IMR-90 (cell line): ENCODE results near the gene SPATA9. TPM values are rescaled to one million over a fixed set of nuclear protein-coding genes. Genes with fewer than 3 reads are reported as not detected.
A peak's percentile ranks its signal among the peaks of the same experiment; 100 is the strongest.

Experiments used
- ATAC-seq: fragments of 200-7000 bp; cut with Tn5 transposase; 2 replicates; pipeline ENCODE4 v1.9.1; 2020; ENCODE audit warnings: low read depth, mild to moderate bottlenecking, moderate library complexity
- BruUV-seq: library from RNA; stranded (reverse); fragments of 400-500 nt; replicated peaks from 2 replicates; lab custom pipeline; 2021; lab: Mats Ljungman, UMichigan
- CTCF ChIA-PET: fragments of 300-600 bp; formaldehyde crosslinking; extraction: SDS; loops from one replicate; lab custom pipeline; 2021; ENCODE audit warnings: antibody characterized with exemption; lab: Yijun Ruan, JAX
- POLR2A ChIA-PET: fragments of 300-600 bp; sonication (Branson Sonifier 250); formaldehyde crosslinking; loops from one replicate; lab custom pipeline; 2022; ENCODE audit warnings: antibody characterized with exemption; ENCODE audit not compliant: unreplicated experiment; lab: Charles Lee
- DNase-seq: peaks from one replicate; pipeline ENCODE4 v3.0.0; 2013
- H2AFZ ChIP-seq: replicated peaks from 2 replicates; pipeline ENCODE3; 2013; ENCODE audit warnings: low read length, mild to moderate bottlenecking; ENCODE audit not compliant: poor library complexity
- H2AK5ac ChIP-seq: 2 replicates; pipeline ENCODE4 v1.6.1; 2013; ENCODE audit warnings: low read depth, low read length, inconsistent platforms
- H2AK9ac ChIP-seq: replicated peaks from 2 replicates; pipeline ENCODE3; 2013; ENCODE audit warnings: mild to moderate bottlenecking, low read depth, low read length, moderate library complexity; ENCODE audit not compliant: poor library complexity
- H2BK120ac ChIP-seq: 2 replicates; pipeline ENCODE4 v1.6.1; 2013; ENCODE audit warnings: low read depth, low read length, inconsistent platforms
- H2BK15ac ChIP-seq: 3 replicates; pipeline ENCODE4 v1.6.1; 2013; ENCODE audit warnings: low read depth, low read length, inconsistent platforms
- H2BK20ac ChIP-seq: 2 replicates; pipeline ENCODE4 v1.6.1; 2013; ENCODE audit warnings: low read depth, mild to moderate bottlenecking, inconsistent platforms, low read length, moderate library complexity
- H2BK5ac ChIP-seq: 2 replicates; pipeline ENCODE4 v1.6.1; 2013; ENCODE audit warnings: mild to moderate bottlenecking, low read depth, low read length, inconsistent platforms; ENCODE audit not compliant: poor library complexity, severe bottlenecking
- H3K14ac ChIP-seq: replicated peaks from 2 replicates; pipeline ENCODE4 v1.6.1; 2013; ENCODE audit warnings: low read depth, low read length, inconsistent platforms
- H3K18ac ChIP-seq: 2 replicates; pipeline ENCODE4 v1.6.1; 2013; ENCODE audit warnings: low read depth, low read length, control low read depth
- H3K23ac ChIP-seq: 2 replicates; pipeline ENCODE4 v1.6.1; 2013; ENCODE audit warnings: low read depth, low read length, inconsistent platforms
- H3K27ac ChIP-seq: 2 replicates; pipeline ENCODE4 v1.5.1; 2013; ENCODE audit warnings: mild to moderate bottlenecking, control low read depth, low read length; ENCODE audit not compliant: insufficient read depth
- H3K27me3 ChIP-seq: 2 replicates; pipeline ENCODE4 v1.6.1; 2013; ENCODE audit warnings: low read length; ENCODE audit not compliant: control insufficient read depth, insufficient read depth
- H3K36me3 ChIP-seq: 2 replicates; pipeline ENCODE4 v1.6.1; 2013; ENCODE audit warnings: low read length, mixed read lengths; ENCODE audit not compliant: control insufficient read depth, insufficient read depth
- H3K4ac ChIP-seq: 2 replicates; pipeline ENCODE4 v1.6.1; 2013; ENCODE audit warnings: low read depth, low read length, inconsistent platforms
- H3K4me1 ChIP-seq: 2 replicates; pipeline ENCODE4 v1.6.1; 2013; ENCODE audit warnings: low read length, mixed read lengths; ENCODE audit not compliant: control insufficient read depth, insufficient read depth
- H3K4me2 ChIP-seq: 2 replicates; pipeline ENCODE4 v1.6.1; 2013; ENCODE audit warnings: low read depth, mild to moderate bottlenecking, control low read depth, low read length, moderate library complexity
- H3K4me3 ChIP-seq: 2 replicates; pipeline ENCODE4 v1.5.1; 2013; ENCODE audit warnings: low read depth, mild to moderate bottlenecking, control low read depth, low read length, moderate library complexity; ENCODE audit not compliant: insufficient read depth
- H3K56ac ChIP-seq: 2 replicates; pipeline ENCODE4 v1.6.1; 2013; ENCODE audit warnings: low read length, inconsistent platforms; ENCODE audit not compliant: insufficient read depth; ENCODE audit errors: extremely low read depth
- H3K79me1 ChIP-seq, 2 experiments: 2 replicates each; pipeline ENCODE4 v1.6.1; 2013; ENCODE audit warnings: low read length in 2 of 2, inconsistent platforms in 1 of 2, low read depth in 1 of 2
- H3K9ac ChIP-seq: 2 replicates; pipeline ENCODE4 v1.6.1; 2013; ENCODE audit warnings: low read depth, low read length, control low read depth
- H3K9me1 ChIP-seq: 2 replicates; pipeline ENCODE4 v1.6.1; 2013; ENCODE audit warnings: low read length, inconsistent platforms; ENCODE audit not compliant: insufficient read depth
- H3K9me3 ChIP-seq: 2 replicates; pipeline ENCODE4 v1.6.1; 2013; ENCODE audit warnings: low read length; ENCODE audit not compliant: control insufficient read depth, insufficient read depth
- H4K20me1 ChIP-seq: 2 replicates; pipeline ENCODE4 v1.6.1; 2013; ENCODE audit warnings: low read length, inconsistent platforms; ENCODE audit not compliant: insufficient read depth
- H4K5ac ChIP-seq: 2 replicates; pipeline ENCODE4 v1.6.1; 2013; ENCODE audit warnings: mild to moderate bottlenecking, low read depth, low read length, control low read depth
- H4K8ac ChIP-seq, 2 experiments: 2 replicates each; pipeline ENCODE4 v1.6.1; 2013; ENCODE audit warnings: low read depth in 2 of 2, low read length in 2 of 2, control low read depth in 1 of 2, inconsistent platforms in 1 of 2
- H4K91ac ChIP-seq: 2 replicates; pipeline ENCODE4 v1.6.1; 2013; ENCODE audit warnings: low read depth, low read length, inconsistent platforms; ENCODE audit not compliant: insufficient read depth
- CEBPB ChIP-seq: IDR thresholded peaks from 2 replicates; pipeline ENCODE4 v1.6.1; 2012; ENCODE audit warnings: low read depth, low read length, improper control_type of control experiment
- ELK1 ChIP-seq: fragments of 150-350 bp; IDR thresholded peaks from 2 replicates; pipeline ENCODE4 v1.6.1; 2016; ENCODE audit warnings: low read depth, mild to moderate bottlenecking, low read length, moderate library complexity, borderline replicate concordance
- FOS ChIP-seq: fragments of 150-350 bp; IDR thresholded peaks from 2 replicates; pipeline ENCODE4 v1.6.1; 2016; ENCODE audit warnings: low read depth, low read length
- MAFK ChIP-seq: IDR thresholded peaks from 2 replicates; pipeline ENCODE4 v1.6.1; 2012; ENCODE audit warnings: low read depth, low read length, improper control_type of control experiment
- MAZ ChIP-seq: IDR thresholded peaks from 2 replicates; pipeline ENCODE4 v1.6.1; 2012; ENCODE audit warnings: low read depth, mild to moderate bottlenecking, low read length, improper control_type of control experiment, moderate library complexity, borderline replicate concordance
- MXI1 ChIP-seq: IDR thresholded peaks from 2 replicates; pipeline ENCODE4 v1.6.1; 2012; ENCODE audit warnings: low read depth, mild to moderate bottlenecking, low read length, moderate library complexity, borderline replicate concordance
- NFE2L2 ChIP-seq: fragments of 150-350 bp; IDR thresholded peaks from 2 replicates; pipeline ENCODE4 v1.6.1; 2016; ENCODE audit warnings: low read depth, mild to moderate bottlenecking, low read length
- POLR2A ChIP-seq: IDR thresholded peaks from 2 replicates; pipeline ENCODE4 v1.6.1; 2012; ENCODE audit warnings: mild to moderate bottlenecking, low read depth, low read length
- WGBS, 2 experiments: methylation state at CpG; one replicate each; pipeline versions ENCODE4 v1.1.5 to v1.1.7; 2013; ENCODE audit warnings: missing lambda C conversion rate in 2 of 2; ENCODE audit not compliant: insufficient read length in 1 of 2; ENCODE audit errors: extremely low coverage in 2 of 2; 5-methylcytosine and 5-hydroxymethylcytosine counted together
- dilution Hi-C: fragments of 300-500 bp; cut with HindIII; formaldehyde crosslinking; loops from one replicate; pipeline ENCODE4 v1.14.3; 2018; ENCODE audit warnings: low sequenced_read_pairs; ENCODE audit not compliant: unreplicated experiment
- in situ Hi-C: fragments of 300-500 bp; cut with MboI; formaldehyde crosslinking; loops from 3 replicates; pipeline ENCODE4 v1.14.3; 2019; ENCODE audit warnings: low sequenced_read_pairs, inconsistent platforms, mixed read lengths
- intact Hi-C: fragments of 100-400 bp; cut with micrococcal nuclease; formaldehyde crosslinking; loops from 2 replicates; pipeline ENCODE4 v1.10.0; 2022
- polyA plus RNA-seq, 3 experiments: library from polyadenylated mRNA; depleted of rRNA; stranded (reverse); fragments of >200 nt; gene quantifications; 2 replicates each; pipeline ENCODE4 v1.2.3, GENCODE V29; 2012; ENCODE audit warnings: low replicate concordance in 1 of 3
- total RNA-seq: library from RNA; depleted of rRNA; stranded (reverse); fragments of >200 nt; gene quantifications from 2 replicates; pipeline ENCODE4 v1.2.3, GENCODE V29; 2012

SPATA9 gene
- total and polyA plus RNA-seq, 2 of the 4 experiments (the other 2 are of a cell fraction), result 0.72 to 0.86 TPM

- CTCF ChIA-PET, result interaction anchor here (0.7 kb wide), 1 partner anchor 25 kb away, joined by 3 read pairs; no protein-coding TSS in a partner anchor
- Histone ChIP-seq H3K18ac (0 out of 2 replicates have a peak overlapping the region, but pooled peaks have one; percentile 12), H3K79me1 (0 out of 4 replicates have a peak, but pooled peaks cover 0 to 4% of the 10 kb centered on the region in 2 experiments), H3K23ac (no peak overlapping the region), H3K36me3 (no peaks in the 10 kb centered on the region), H3K9me1 (peaks cover 4% of the 10 kb centered on the region), H4K8ac (no peak overlapping the region), H3K9me3 (no peaks in the 10 kb centered on the region), H3K56ac (no peak overlapping the region), H2AK9ac (no peak overlapping the region), H3K4me2 (no peak overlapping the region), H2BK20ac (0 out of 2 replicates have a peak overlapping the region, but pooled peaks have one; percentile 11), H3K9ac (no peak overlapping the region), H2AK5ac (no peak overlapping the region), H2BK15ac (no peak overlapping the region; the same call in 2 of the 3 replicates), H3K14ac (0 out of 2 replicates have a peak overlapping the region, but pooled peaks have one; percentile 25), H4K20me1 (no peaks in the 10 kb centered on the region), H4K5ac (no peak overlapping the region), H2BK5ac (no peak overlapping the region), H4K91ac (no peak overlapping the region), H3K27ac (no peak overlapping the region), H3K4ac (0 out of 2 replicates have a peak overlapping the region, but pooled peaks have one; percentile 15), H2BK120ac (no peak overlapping the region), H3K4me1 (peaks cover 14% of the 10 kb centered on the region), H2AFZ (no peak overlapping the region), H3K4me3 (no peak overlapping the region), H3K27me3 (no peaks in the 10 kb centered on the region)
- POLR2A ChIA-PET, result interaction anchor here (0.6 to 0.9 kb wide), 2 partner anchors 59 to 104 kb away, joined by 7 to 8 read pairs; partner anchors contain the start of gene RHOBTB3
- TF ChIP-seq CEBPB (no peak), NFE2L2 (no peak), ELK1 (no peak), MAFK (no peak), POLR2A (no peak), FOS (no peak), MAZ (no peak), MXI1 (no peak)
- intact Hi-C loops (no loop called here), dilution Hi-C loops (no loop called here), in situ Hi-C loops (no loop called here)
- ATAC-seq, result no peak
- no peak for DNase-seq
- BruUV-seq, result no TSS peak
- no CpG with 5 or more reads among the region's 1 CpG for whole genome bisulfite sequencing, 2 experiments
Observed at GRCh38 chr5:95671826-95672225, 11.0 kb downstream of the SPATA9 start.
